Measurements from ENCODE around the gene SERPINA12. TPM values are rescaled to one million over a fixed set of nuclear protein-coding genes. Genes with fewer than 3 reads are reported as not detected.

The SERPINA12 gene
- total RNA-seq, 1 donor from 2014 or later = not detected

DNA sequence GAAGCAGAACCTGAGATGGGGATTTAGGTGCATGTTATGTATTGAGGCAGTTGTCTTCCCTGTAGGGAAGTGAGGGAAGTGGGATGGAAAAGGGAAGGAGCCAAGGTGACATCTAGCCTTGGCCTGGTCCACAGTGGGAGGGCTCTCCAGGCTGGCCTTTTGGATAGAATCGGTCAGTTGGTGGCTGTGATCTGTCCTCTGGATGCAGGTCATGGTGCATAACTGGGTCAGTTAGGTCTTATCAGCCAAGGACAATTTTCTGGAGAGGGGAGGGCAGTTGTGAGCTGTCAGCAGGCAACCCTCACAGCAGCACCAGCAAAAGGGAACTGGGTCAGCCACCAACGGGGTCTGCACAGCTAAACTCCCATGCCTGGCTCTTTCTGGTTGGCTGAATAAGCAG is 9.6 kb downstream of the SERPINA12 start:
- TF ChIP-seq, protein P1, sequence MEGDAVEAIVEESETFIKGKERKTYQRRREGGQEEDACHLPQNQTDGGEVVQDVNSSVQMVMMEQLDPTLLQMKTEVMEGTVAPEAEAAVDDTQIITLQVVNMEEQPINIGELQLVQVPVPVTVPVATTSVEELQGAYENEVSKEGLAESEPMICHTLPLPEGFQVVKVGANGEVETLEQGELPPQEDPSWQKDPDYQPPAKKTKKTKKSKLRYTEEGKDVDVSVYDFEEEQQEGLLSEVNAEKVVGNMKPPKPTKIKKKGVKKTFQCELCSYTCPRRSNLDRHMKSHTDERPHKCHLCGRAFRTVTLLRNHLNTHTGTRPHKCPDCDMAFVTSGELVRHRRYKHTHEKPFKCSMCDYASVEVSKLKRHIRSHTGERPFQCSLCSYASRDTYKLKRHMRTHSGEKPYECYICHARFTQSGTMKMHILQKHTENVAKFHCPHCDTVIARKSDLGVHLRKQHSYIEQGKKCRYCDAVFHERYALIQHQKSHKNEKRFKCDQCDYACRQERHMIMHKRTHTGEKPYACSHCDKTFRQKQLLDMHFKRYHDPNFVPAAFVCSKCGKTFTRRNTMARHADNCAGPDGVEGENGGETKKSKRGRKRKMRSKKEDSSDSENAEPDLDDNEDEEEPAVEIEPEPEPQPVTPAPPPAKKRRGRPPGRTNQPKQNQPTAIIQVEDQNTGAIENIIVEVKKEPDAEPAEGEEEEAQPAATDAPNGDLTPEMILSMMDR (IDR thresholded peaks at IDR 0.05) = no peak
- H3K27ac ChIP-seq = no peak overlapping the region
- no peaks in the 10 kb centered on the region for H3K4me1 ChIP-seq
- no peak for DNase-seq
- H3K4me3 ChIP-seq = no peak overlapping the region
- H3K27me3 ChIP-seq = no peaks in the 10 kb centered on the region
- no peaks in the 10 kb centered on the region for H3K36me3 ChIP-seq
- ATAC-seq = no peak
- intact Hi-C loops (cut with DNase I) = no loop called here
- no peaks in the 10 kb centered on the region for H3K9me3 ChIP-seq

DNA sequence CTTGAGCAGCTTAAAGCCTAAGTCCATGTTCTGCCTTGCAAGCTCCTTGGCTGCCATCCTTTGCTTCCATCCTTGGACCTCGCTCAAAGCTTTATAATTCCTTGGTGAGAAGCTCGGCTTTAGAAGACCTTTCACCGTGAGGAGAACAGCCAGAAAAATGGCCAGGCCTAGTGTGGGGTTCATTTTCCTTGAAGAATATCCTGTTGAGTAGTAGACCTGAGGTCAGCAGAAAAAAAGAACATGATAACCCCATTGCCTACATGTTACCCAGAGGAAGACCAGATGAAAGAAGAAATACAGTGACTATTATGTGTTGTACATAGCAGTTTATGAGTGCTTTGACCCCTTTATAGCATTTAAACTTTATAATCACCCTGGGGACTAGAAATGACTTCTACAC is 11.1 kb downstream of the SERPINA12 start:
- H3K4me3 ChIP-seq = no peak overlapping the region
- no peaks in the 10 kb centered on the region for H3K9me3 ChIP-seq
- H3K27ac ChIP-seq = no peak overlapping the region
- no peaks in the 10 kb centered on the region for H3K27me3 ChIP-seq
- intact Hi-C loops (cut with DNase I) = no loop called here
- no peak for ATAC-seq
- no peaks in the 10 kb centered on the region for H3K4me1 ChIP-seq
- no peaks in the 10 kb centered on the region for H3K36me3 ChIP-seq
- no peak for DNase-seq
- TF ChIP-seq, protein P1 (IDR thresholded peaks at IDR 0.05) = no peak

DNA sequence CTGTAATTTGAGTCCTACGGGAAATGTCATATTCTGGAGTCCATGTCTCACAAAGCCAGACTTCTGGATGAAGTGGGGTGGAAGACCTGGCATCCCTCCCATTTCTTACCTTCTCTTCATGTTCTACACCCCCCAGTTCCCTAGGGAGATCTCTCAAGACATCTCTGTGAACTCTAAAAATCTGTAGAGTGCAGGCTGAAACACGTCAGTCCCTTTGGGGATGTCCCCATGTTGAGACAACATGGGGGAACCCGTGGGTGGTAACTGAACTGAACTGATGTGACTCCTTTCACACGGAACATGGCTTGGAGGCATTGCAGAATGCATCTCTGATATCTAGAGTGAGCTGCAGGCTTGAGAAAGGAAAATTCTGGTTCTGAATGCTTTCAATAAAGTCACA is 15.2 kb downstream of the SERPINA12 start:
- DNase-seq = no peak

DNA sequence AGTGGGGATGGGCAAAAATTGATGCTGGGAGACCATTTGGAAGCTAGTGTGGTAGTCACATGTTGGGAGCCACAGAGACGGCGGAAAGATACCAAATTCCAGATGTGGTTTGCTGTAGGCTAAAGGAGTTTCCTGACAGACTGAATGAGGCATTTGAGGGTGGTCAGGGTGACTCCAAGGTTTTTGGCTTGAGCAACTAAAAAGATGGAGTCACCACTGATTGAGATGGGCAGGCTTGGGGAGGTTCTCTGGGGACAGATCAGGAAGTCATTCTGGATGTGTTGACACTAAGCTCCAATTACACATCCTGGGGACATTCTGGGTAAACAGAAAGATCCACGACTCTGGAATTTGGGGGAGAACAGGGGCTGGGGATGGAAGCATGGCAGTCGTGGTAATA is 17.8 kb downstream of the SERPINA12 start:
- no peaks in the 10 kb centered on the region for H3K36me3 ChIP-seq
- H3K9me3 ChIP-seq = no peaks in the 10 kb centered on the region
- peaks cover 12% of the 10 kb centered on the region for H3K27me3 ChIP-seq
- ATAC-seq (no peak), DNase-seq (no peak)
- H3K4me1 ChIP-seq = no peaks in the 10 kb centered on the region
- intact Hi-C loops (cut with DNase I) = no loop called here
- no peak overlapping the region for H3K27ac ChIP-seq
- TF ChIP-seq, protein P1 (IDR thresholded peaks at IDR 0.05) = no peak
- H3K4me3 ChIP-seq = no peak overlapping the region

More for the DNA sequence above, 15.2 kb downstream of the SERPINA12 start:
- no peaks in the 10 kb centered on the region for H3K9me3 ChIP-seq
- ATAC-seq = no peak
- intact Hi-C loops (cut with DNase I) = no loop called here
- no peak overlapping the region for H3K27ac ChIP-seq
- no peaks in the 10 kb centered on the region for H3K4me1 ChIP-seq
- H3K27me3 ChIP-seq = no peaks in the 10 kb centered on the region
- TF ChIP-seq, protein P1 (IDR thresholded peaks at IDR 0.05) = no peak
- no peak overlapping the region for H3K4me3 ChIP-seq
- no peaks in the 10 kb centered on the region for H3K36me3 ChIP-seq

DNA sequence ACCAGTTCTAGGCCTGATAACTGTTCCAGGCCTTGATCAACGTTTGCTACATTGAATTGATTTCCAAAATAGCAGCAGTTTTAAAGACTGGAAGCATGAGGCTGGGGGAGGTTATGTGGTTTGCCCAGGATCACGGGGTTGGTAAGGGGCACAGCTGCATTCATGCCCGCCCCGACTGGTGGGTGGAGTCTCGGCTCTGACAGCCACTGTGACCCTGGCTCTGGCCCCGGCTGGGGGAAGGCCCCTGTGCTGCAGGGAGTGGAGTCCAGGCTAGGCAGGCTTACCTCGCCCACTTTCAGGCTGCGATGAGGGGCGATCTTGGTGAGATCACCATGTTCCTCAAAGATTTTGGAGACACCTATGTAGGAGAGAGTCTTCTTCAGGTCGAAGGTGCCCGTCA is 19.9 kb downstream of the SERPINA12 start:
- intact Hi-C loops (cut with DNase I) = no loop called here
- no peaks in the 10 kb centered on the region for H3K4me1 ChIP-seq
- TF ChIP-seq, protein P1 (IDR thresholded peaks at IDR 0.05) = no peak
- H3K4me3 ChIP-seq = no peak overlapping the region
- peaks cover 13% of the 10 kb centered on the region for H3K27me3 ChIP-seq
- no peak for ATAC-seq
- DNase-seq = no peak
- no peaks in the 10 kb centered on the region for H3K9me3 ChIP-seq
- no peak overlapping the region for H3K27ac ChIP-seq
- no peaks in the 10 kb centered on the region for H3K36me3 ChIP-seq

DNA sequence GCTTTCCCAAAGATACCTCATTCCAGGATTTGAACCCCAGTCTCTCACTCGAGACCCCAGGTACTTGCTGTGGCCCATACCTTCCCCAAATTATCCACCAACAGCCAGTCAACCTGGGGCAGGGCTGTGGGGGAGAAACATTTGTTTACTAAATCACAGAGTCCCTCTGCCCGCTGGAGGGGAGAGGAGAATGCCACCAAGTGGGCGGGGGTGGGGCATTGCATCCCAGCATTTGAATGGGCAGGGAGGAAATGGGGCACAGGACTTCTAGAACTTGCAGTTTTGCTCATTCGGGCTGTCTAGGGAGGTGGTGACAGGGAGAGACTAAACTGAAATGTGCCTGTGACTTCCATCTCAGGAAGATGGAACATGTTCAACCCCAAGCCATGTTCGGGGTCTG is 22.4 kb downstream of the SERPINA12 start:
- TF ChIP-seq, protein P1 (IDR thresholded peaks at IDR 0.05) = no peak
- ATAC-seq (no peak), DNase-seq (no peak)
- intact Hi-C loops (cut with DNase I) = no loop called here
- H3K9me3 ChIP-seq = no peaks in the 10 kb centered on the region
- H3K4me3 ChIP-seq = no peak overlapping the region
- no peaks in the 10 kb centered on the region for H3K36me3 ChIP-seq
- peaks cover 13% of the 10 kb centered on the region for H3K27me3 ChIP-seq
- H3K27ac ChIP-seq = no peak overlapping the region
- no peaks in the 10 kb centered on the region for H3K4me1 ChIP-seq
